Left ventricle myocardium inferior (tissue), 1 donor: ENCODE measurements around the gene SLC35D3. TPM values are rescaled to one million over a fixed set of nuclear protein-coding genes. Genes with fewer than 3 reads are reported as not detected.

Experiments used
- DNase-seq: peaks from one replicate; pipeline ENCODE4 v3.0.0-alpha.2; 2020
- H3K27ac ChIP-seq: fragments of 200-600 bp; replicated peaks from 2 replicates; pipeline ENCODE4 v1.8.0; 2021
- H3K27me3 ChIP-seq: fragments of 200-600 bp; 2 replicates; pipeline ENCODE4 v1.8.0; 2021; ENCODE audit warnings: low read depth
- H3K36me3 ChIP-seq: fragments of 200-600 bp; 2 replicates; pipeline ENCODE4 v1.8.0; 2021
- H3K4me1 ChIP-seq: fragments of 200-600 bp; 2 replicates; pipeline ENCODE4 v1.8.0; 2021
- H3K4me3 ChIP-seq: fragments of 200-600 bp; 2 replicates; pipeline ENCODE4 v1.8.0; 2021; ENCODE audit warnings: mild to moderate bottlenecking, moderate library complexity
- H3K9me3 ChIP-seq: fragments of 200-600 bp; replicated peaks from 2 replicates; pipeline ENCODE4 v1.8.0; 2021
- intact Hi-C: fragments of 100-400 bp; cut with micrococcal nuclease; formaldehyde crosslinking; loops from one replicate; pipeline ENCODE4 v1.11.0; 2022
- total RNA-seq: library from RNA; stranded (reverse); fragmentation: NEBNext Ultra II Directional; extraction: Animal tissue kit (Norgen Biotek cat#: 25700); gene quantifications from one replicate; pipeline ENCODE4 v1.2.1, GENCODE V29; 2021
- TF ChIP-seq, protein P1 (sequence below): fragments of 200-600 bp; IDR thresholded peaks from 2 replicates; pipeline ENCODE4 v1.8.0; 2021; ENCODE audit warnings: antibody characterized with exemption, mild to moderate bottlenecking, borderline replicate concordance
- donor health status: DM: no; HTN: yes; CAD: no; lungs with severe emphysema.

The SLC35D3 gene
- total RNA-seq, 1 donor from 2014 or later = 0.08 TPM

DNA sequence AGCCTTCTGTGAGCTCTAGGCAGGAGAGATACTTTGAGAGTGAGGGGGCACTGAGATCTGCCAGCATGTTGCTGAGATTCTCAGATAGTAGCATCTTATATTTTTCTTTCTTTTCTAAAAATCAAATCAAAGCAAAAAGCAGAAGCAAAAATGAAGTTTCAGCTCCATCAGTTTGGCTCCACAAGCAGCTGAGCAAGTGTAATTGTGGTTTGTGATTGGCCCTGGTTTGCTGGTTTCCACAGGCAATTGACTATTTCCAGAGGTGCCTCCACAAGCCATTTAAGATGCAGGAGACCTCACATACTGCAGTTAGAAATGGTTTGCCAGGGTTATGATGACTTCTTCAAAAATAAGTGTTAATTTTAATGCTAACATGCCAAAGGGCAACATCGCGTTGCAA, 4.3 kb downstream of the SLC35D3 start:
- no peak overlapping the region for H3K4me3 ChIP-seq
- H3K27me3 ChIP-seq = peaks cover 33% of the 10 kb centered on the region
- intact Hi-C loops = no loop called here
- peaks cover 23% of the 10 kb centered on the region for H3K4me1 ChIP-seq
- DNase-seq = no peak
- no peaks in the 10 kb centered on the region for H3K36me3 ChIP-seq
- TF ChIP-seq, protein P1, sequence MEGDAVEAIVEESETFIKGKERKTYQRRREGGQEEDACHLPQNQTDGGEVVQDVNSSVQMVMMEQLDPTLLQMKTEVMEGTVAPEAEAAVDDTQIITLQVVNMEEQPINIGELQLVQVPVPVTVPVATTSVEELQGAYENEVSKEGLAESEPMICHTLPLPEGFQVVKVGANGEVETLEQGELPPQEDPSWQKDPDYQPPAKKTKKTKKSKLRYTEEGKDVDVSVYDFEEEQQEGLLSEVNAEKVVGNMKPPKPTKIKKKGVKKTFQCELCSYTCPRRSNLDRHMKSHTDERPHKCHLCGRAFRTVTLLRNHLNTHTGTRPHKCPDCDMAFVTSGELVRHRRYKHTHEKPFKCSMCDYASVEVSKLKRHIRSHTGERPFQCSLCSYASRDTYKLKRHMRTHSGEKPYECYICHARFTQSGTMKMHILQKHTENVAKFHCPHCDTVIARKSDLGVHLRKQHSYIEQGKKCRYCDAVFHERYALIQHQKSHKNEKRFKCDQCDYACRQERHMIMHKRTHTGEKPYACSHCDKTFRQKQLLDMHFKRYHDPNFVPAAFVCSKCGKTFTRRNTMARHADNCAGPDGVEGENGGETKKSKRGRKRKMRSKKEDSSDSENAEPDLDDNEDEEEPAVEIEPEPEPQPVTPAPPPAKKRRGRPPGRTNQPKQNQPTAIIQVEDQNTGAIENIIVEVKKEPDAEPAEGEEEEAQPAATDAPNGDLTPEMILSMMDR = no peak
- H3K27ac ChIP-seq = no peak overlapping the region
- no peaks in the 10 kb centered on the region for H3K9me3 ChIP-seq

DNA sequence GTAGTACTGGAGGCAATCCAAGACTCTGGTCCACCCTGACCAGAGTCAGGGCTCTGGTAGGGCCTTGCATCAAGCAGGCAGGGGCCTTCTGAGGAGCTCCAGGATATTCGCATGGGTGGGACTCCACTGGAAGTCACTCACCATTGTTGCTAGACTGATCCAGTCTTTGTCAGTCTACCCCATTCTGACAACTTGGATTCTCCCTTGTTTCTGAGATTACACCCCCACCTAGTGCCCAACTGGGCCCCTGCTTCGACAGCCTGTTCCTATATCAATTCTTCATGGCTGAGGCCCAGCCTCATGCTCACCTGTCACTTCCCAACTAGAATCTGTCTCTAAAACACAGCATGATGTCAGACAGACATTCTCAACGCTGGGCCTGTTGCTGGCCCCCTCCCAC, 5.2 kb downstream of the SLC35D3 start:
- TF ChIP-seq, protein P1 = peak; percentile 42
- Histone ChIP-seq H3K27ac (no peak overlapping the region), H3K4me3 (no peak overlapping the region), H3K36me3 (no peaks in the 10 kb centered on the region), H3K9me3 (no peaks in the 10 kb centered on the region), H3K27me3 (peaks cover 24% of the 10 kb centered on the region), H3K4me1 (peaks cover 14% of the 10 kb centered on the region)
- no peak for DNase-seq
- intact Hi-C loops = no loop called here

DNA sequence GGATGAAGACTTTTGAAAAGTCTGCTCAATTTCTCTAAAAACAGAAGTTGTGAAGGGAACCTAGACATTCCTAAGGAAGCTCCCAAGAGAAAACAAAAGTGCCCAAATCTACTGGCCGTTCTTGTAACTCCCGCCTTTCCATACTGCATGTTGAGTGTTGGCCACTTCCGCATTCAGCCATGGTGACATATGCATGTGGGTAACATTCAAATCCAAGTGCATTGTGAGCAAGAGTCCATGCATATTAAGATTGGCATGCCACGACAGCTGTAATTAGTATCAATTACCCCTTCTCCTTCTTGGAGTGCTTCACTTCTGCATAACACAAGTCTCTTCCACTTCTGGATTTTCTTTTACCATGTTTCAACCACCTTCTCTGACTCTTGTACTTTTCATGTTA, 8.4 kb downstream of the SLC35D3 start:
- Histone ChIP-seq H3K27me3 (peaks cover 1% of the 10 kb centered on the region), H3K9me3 (no peaks in the 10 kb centered on the region), H3K4me1 (no peaks in the 10 kb centered on the region), H3K4me3 (no peak overlapping the region), H3K27ac (no peak overlapping the region), H3K36me3 (no peaks in the 10 kb centered on the region)
- TF ChIP-seq, protein P1 = no peak
- no peak for DNase-seq
- intact Hi-C loops = no loop called here

DNA sequence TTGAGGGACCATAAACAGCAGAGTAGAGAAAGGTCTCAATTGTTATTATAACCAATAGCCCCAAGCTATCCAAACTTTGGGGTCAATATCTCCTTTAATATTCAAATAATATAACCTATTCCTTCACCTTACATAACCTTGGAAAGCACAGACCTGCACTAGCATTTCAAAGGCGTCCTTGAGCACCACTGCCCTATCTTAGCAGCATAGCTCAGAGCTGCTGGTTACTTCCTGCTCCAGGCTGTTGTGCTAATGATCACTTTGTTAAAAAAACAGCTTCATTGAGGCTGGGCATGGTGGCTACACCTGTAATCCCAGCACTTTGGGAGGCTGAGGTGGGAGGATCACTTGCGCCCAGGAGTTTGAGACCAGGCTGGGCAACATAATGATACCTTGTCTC, 10.5 kb downstream of the SLC35D3 start:
- Histone ChIP-seq H3K9me3 (no peaks in the 10 kb centered on the region), H3K4me1 (no peaks in the 10 kb centered on the region), H3K27me3 (peaks cover 7% of the 10 kb centered on the region), H3K36me3 (no peaks in the 10 kb centered on the region), H3K4me3 (no peak overlapping the region), H3K27ac (no peak overlapping the region)
- TF ChIP-seq, protein P1 = no peak
- DNase-seq = no peak
- intact Hi-C loops = no loop called here

DNA sequence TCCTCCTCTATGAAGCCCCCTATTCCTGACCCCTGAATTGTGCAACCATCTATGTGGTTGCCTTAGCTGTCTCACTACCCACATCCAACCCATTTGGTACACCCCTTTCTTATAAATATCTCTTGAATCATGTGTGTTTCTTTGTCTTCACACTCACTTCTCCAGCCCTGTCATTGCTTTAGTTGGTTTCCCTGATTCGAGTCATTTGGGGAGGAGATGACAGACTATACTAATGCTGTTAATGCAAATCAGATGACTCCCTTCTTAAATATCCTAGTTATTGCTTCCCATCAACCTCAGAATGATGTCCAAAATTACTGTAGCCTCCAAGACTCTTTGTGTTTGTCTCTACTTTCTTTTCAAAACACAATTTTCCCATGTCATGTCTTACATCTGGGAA, 23.0 kb downstream of the SLC35D3 start:
- no peak overlapping the region for H3K27ac ChIP-seq
- intact Hi-C loops = no loop called here

More for the DNA sequence above, 23.0 kb downstream of the SLC35D3 start:
- no peak for DNase-seq
- no peak overlapping the region for H3K4me3 ChIP-seq
- no peaks in the 10 kb centered on the region for H3K4me1 ChIP-seq
- H3K36me3 ChIP-seq = no peaks in the 10 kb centered on the region
- TF ChIP-seq, protein P1 = no peak
- peaks cover 5% of the 10 kb centered on the region for H3K27me3 ChIP-seq
- no peaks in the 10 kb centered on the region for H3K9me3 ChIP-seq
